Measurements from ENCODE around the gene DAGLA. TPM values are rescaled to one million over a fixed set of nuclear protein-coding genes. Genes with fewer than 3 reads are reported as not detected.

Gene DAGLA
- total RNA-seq, 1 experiment from 2014 or later, result 4.5 TPM

DNA sequence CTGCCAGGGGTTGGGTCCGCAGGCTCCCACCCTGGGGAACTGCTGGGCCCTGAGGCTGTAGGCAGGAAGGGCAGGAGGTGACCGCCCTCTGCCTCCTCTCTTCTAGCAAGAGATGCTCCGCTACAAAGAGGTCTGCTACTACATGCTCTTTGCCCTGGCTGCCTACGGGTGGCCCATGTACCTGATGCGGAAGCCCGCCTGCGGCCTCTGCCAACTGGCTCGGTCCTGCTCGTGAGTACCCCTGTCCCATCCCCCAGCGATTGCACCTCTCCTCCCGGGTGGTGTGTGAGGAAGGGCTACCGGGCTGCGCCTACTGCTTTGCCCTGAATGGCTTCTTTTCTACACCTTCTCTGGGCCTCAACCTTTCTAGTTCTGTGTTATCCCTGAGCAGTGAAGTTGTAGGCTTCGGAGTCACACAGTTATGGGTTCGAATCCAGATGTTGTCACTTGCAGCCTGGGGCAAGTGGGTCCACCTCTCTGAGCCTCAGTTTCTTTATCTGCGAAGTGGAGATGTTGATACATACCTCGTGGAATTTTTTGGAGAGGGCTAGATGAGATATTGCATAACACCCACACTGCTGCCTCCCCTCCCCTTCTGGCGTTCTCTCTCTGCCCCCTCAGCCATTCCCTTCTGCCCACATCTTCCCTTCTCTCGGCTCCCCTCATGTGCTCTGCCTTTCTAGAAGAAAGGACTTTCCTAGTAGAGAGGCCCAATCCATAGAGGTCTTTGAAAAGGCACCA is 51.2 kb downstream of the DAGLA start:
- Histone ChIP-seq H3K4me1 (ENCODE audit: insufficient read depth, low read length) (no peaks in the 10 kb centered on the region), H2BK20ac (ENCODE audit: low read depth, low read length, poor library complexity, severe bottlenecking) (no peak overlapping the region), H3K56ac (ENCODE audit: insufficient read length, low read depth, low read length) (no peak overlapping the region), H3K23ac (ENCODE audit: insufficient read length, low read depth, low read length) (no peak overlapping the region), H2BK12ac (ENCODE audit: insufficient read length, low read depth, low read length) (no peak overlapping the region), H4K20me1 (ENCODE audit: control insufficient read depth, insufficient read depth, insufficient read length) (no peaks in the 10 kb centered on the region), H3K9me3 (ENCODE audit: control insufficient read depth, low read depth, low read length) (no peaks in the 10 kb centered on the region), H4K8ac (replicated peaks; ENCODE audit: insufficient read length, low read depth, low read length) (no peak overlapping the region), H3K14ac (ENCODE audit: insufficient read depth, low read length) (no peak overlapping the region), H3K4ac (ENCODE audit: low read depth, low read length) (no peak overlapping the region), H2BK120ac (ENCODE audit: low read depth, low read length, poor library complexity, severe bottlenecking) (no peak overlapping the region), H3K27ac (ENCODE audit: insufficient read length, low read depth, low read length) (no peak overlapping the region), H3T11ph (ENCODE audit: low read length) (no peak overlapping the region), H3K23me2 (ENCODE audit: insufficient read length, low read depth, low read length, poor library complexity, severe bottlenecking) (no peaks in the 10 kb centered on the region), H2AK5ac (ENCODE audit: insufficient read length, low read length) (no peak overlapping the region), H3K79me1 (ENCODE audit: insufficient read depth, low read depth, low read length, poor library complexity, severe bottlenecking) (no peaks in the 10 kb centered on the region), H3K9ac (ENCODE audit: extremely low read depth, insufficient read length, low read length) (no peak overlapping the region), H3K27me3 (ENCODE audit: insufficient read depth, low read length) (no peaks in the 10 kb centered on the region), H3K18ac (ENCODE audit: insufficient read length, low read depth, low read length) (no peak overlapping the region), H3K79me2 (ENCODE audit: insufficient read depth, low read length) (no peaks in the 10 kb centered on the region), H4K5ac (ENCODE audit: insufficient read length, low read depth, low read length) (no peak overlapping the region), H2BK15ac (ENCODE audit: low read depth, low read length) (no peak overlapping the region), H2AFZ (ENCODE audit: low read length) (no peak overlapping the region), H4K91ac (ENCODE audit: insufficient read length, low read depth, low read length) (no peak overlapping the region), H2BK5ac (ENCODE audit: insufficient read length, low read length) (no peak overlapping the region), H3K4me2 (ENCODE audit: insufficient read depth, insufficient read length, low read length) (no peak overlapping the region)
- WGBS (ENCODE audit: extremely low coverage, insufficient read length, low lambda C conversion rate), result no CpG with 5 or more reads among the region's 19 CpGs
- no peak for DNase-seq
- H3K27ac Mint-ChIP-seq, result peak overlapping the region in 1 of 3 experiments; percentile 68; a peak in 1 of 7 replicates
- H3K27me3 Mint-ChIP-seq (ENCODE audit: low read depth), result no peaks in the 10 kb centered on the region
- peaks cover 5 to 21% (median 15%) of the 10 kb centered on the region in 3 experiments; a peak in 6 of 7 replicates for H3K36me3 Mint-ChIP-seq (ENCODE audit: insufficient read depth in 1 of 3, low read depth in 3 of 3)
- peaks cover 0 to 2% of the 10 kb centered on the region in 2 experiments; a peak in 1 of 4 replicates for H3K4me1 Mint-ChIP-seq
- no peaks in the 10 kb centered on the region for H3K9me3 Mint-ChIP-seq
- TF ChIP-seq, protein P1, sequence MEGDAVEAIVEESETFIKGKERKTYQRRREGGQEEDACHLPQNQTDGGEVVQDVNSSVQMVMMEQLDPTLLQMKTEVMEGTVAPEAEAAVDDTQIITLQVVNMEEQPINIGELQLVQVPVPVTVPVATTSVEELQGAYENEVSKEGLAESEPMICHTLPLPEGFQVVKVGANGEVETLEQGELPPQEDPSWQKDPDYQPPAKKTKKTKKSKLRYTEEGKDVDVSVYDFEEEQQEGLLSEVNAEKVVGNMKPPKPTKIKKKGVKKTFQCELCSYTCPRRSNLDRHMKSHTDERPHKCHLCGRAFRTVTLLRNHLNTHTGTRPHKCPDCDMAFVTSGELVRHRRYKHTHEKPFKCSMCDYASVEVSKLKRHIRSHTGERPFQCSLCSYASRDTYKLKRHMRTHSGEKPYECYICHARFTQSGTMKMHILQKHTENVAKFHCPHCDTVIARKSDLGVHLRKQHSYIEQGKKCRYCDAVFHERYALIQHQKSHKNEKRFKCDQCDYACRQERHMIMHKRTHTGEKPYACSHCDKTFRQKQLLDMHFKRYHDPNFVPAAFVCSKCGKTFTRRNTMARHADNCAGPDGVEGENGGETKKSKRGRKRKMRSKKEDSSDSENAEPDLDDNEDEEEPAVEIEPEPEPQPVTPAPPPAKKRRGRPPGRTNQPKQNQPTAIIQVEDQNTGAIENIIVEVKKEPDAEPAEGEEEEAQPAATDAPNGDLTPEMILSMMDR (conservative IDR thresholded peaks at IDR 0.05), result no peak
- H3K4me3 Mint-ChIP-seq, result no peak overlapping the region

Measured in H9 (cell line).